Measurements from ENCODE around the gene MREG. TPM values are rescaled to one million over a fixed set of nuclear protein-coding genes. Genes with fewer than 3 reads are reported as not detected.

MREG gene
- polyA plus RNA-seq, 2 donors = 26.0 to 26.5 TPM

DNA sequence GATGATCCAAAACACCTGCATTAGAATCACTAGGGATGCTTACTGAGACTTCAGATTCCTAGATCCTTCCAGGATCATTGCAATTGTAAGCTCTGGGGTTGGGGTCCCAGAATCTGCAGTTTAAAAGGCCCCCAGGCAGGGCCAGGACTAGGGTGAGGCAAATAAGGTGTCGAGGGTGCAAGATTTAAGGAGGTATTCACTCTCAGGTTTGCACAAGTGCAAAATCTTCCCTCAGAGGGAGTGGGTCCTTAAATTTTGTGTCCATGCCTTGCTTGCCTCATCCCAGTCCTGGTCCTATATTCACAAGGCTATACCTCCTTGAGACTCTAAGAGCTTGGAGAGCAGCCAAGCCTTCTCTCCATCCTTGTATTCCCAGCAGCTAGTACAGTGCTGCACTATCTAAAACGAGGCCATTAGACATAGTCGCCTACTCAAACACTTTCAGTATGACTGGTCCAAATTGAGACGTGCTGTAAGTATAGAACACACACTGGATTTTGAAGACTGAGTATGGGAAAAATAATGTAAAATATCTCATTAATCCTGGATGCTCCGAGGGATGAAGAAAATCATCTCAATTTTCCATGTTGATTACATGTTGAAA lies 31.6 kb upstream of the MREG start:
- Histone ChIP-seq H3K9me3 (ENCODE audit: control insufficient read depth in 2 of 2, insufficient read depth in 1 of 2, low read depth in 1 of 2, low read length in 1 of 2) (no peaks in the 10 kb centered on the region), H3K4me3 (ENCODE audit: low read depth in 1 of 2, low read length in 2 of 2) (no peak overlapping the region), H3K27ac (ENCODE audit: low read depth in 2 of 2, low read length in 1 of 2) (no peak overlapping the region), H3K36me3 (ENCODE audit: control insufficient read depth in 2 of 2, insufficient read depth in 2 of 2, low read length in 1 of 2) (no peaks in the 10 kb centered on the region), H3K27me3 (ENCODE audit: control insufficient read depth in 1 of 2, insufficient read depth in 2 of 2, low read length in 2 of 2) (no peaks in the 10 kb centered on the region), H3K4me1 (ENCODE audit: control insufficient read depth in 2 of 2, insufficient read depth in 2 of 2, low read length in 1 of 2) (peaks cover 0 to 2% of the 10 kb centered on the region in 2 donors)
- WGBS, 2 donors = 67 to 73% methylated on average over 5 of the region's 5 CpGs

DNA sequence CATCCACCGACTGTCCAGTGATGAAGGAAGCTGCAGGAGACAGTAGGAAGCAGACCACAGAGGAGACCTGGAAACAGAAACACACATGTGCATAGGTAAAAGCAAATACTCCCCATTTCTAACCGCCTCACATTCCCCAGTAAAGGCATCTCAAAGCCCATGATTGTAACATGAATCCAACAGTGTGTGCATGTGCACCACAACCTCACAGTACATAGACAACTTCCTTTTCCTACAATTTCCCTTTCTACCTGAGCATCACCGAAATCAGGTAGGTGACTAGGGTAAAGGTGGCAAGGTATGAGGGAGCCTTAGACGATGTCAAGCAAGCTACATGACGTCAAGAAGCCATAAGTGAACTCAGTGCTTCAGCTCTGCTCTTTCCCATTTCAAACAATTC lies 30.6 kb upstream of the MREG start:
- H3K27me3 ChIP-seq (ENCODE audit: control insufficient read depth in 1 of 2, insufficient read depth in 2 of 2, low read length in 2 of 2) = no peaks in the 10 kb centered on the region
- H3K36me3 ChIP-seq (ENCODE audit: control insufficient read depth in 2 of 2, insufficient read depth in 2 of 2, low read length in 1 of 2) = no peaks in the 10 kb centered on the region
- H3K4me3 ChIP-seq (ENCODE audit: low read depth in 1 of 2, low read length in 2 of 2) = no peak overlapping the region
- 93 to 97% methylated on average over 5 of the region's 5 CpGs for WGBS, 2 donors
- H3K9me3 ChIP-seq (ENCODE audit: control insufficient read depth in 2 of 2, insufficient read depth in 1 of 2, low read depth in 1 of 2, low read length in 1 of 2) = no peaks in the 10 kb centered on the region
- peaks cover 0 to 2% of the 10 kb centered on the region in 2 donors for H3K4me1 ChIP-seq (ENCODE audit: control insufficient read depth in 2 of 2, insufficient read depth in 2 of 2, low read length in 1 of 2)
- no peak overlapping the region for H3K27ac ChIP-seq (ENCODE audit: low read depth in 2 of 2, low read length in 1 of 2)

DNA sequence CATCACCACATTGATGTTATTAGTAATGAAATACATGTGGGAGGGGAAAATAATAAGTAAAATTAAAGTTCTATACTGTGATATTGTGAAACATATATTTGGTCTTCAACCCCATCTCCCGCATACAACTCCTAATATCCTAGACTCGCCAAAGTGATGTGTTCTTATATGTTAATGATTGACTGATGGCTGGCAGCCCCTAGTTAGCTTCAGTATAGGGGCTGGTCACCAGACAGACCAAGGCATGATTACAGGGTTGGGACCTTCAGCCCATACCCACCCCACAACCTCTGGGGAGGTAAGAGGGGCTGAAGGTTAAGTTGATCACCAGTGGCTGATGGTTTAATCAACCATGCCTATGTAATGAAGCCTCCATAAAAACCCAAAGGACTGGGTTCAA lies 28.1 kb upstream of the MREG start:
- H3K27me3 ChIP-seq (ENCODE audit: control insufficient read depth in 1 of 2, insufficient read depth in 2 of 2, low read length in 2 of 2) = no peaks in the 10 kb centered on the region
- no peak overlapping the region for H3K4me3 ChIP-seq (ENCODE audit: low read depth in 1 of 2, low read length in 2 of 2)
- no peaks in the 10 kb centered on the region for H3K36me3 ChIP-seq (ENCODE audit: control insufficient read depth in 2 of 2, insufficient read depth in 2 of 2, low read length in 1 of 2)
- H3K27ac ChIP-seq (ENCODE audit: low read depth in 2 of 2, low read length in 1 of 2) = no peak overlapping the region
- H3K9me3 ChIP-seq (ENCODE audit: control insufficient read depth in 2 of 2, insufficient read depth in 1 of 2, low read depth in 1 of 2, low read length in 1 of 2) = no peaks in the 10 kb centered on the region
- WGBS, 2 donors = 96 to 97% methylated on average over 2 of the region's 2 CpGs
- peaks cover 0 to 2% of the 10 kb centered on the region in 2 donors for H3K4me1 ChIP-seq (ENCODE audit: control insufficient read depth in 2 of 2, insufficient read depth in 2 of 2, low read length in 1 of 2)

DNA sequence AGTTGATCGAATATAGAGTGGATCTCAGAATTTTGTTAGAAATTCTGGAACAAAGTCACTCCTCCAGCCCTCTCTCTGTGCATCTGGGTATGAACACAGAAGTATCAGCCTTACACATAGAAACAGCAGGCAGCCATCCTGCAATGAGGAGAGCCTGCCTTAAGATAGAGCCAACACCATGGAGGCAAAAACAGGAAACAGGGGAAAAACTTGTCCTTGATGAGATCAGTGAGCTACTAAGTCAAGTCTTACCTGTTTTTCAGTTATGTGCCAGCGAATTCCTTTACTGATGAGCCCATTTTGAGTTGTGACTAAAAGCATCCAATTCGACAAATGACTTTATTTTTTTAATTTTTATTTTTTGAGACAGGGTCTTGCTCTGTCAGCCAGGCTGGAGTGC lies 26.6 kb upstream of the MREG start:
- H3K9me3 ChIP-seq (ENCODE audit: control insufficient read depth in 2 of 2, insufficient read depth in 1 of 2, low read depth in 1 of 2, low read length in 1 of 2) = no peaks in the 10 kb centered on the region
- H3K27me3 ChIP-seq (ENCODE audit: control insufficient read depth in 1 of 2, insufficient read depth in 2 of 2, low read length in 2 of 2) = no peaks in the 10 kb centered on the region
- no peak overlapping the region for H3K4me3 ChIP-seq (ENCODE audit: low read depth in 1 of 2, low read length in 2 of 2)
- peaks cover 0 to 2% of the 10 kb centered on the region in 2 donors for H3K4me1 ChIP-seq (ENCODE audit: control insufficient read depth in 2 of 2, insufficient read depth in 2 of 2, low read length in 1 of 2)
- WGBS, 2 donors = 82 to 83% methylated on average over 3 of the region's 3 CpGs
- H3K27ac ChIP-seq (ENCODE audit: low read depth in 2 of 2, low read length in 1 of 2) = no peak overlapping the region
- no peaks in the 10 kb centered on the region for H3K36me3 ChIP-seq (ENCODE audit: control insufficient read depth in 2 of 2, insufficient read depth in 2 of 2, low read length in 1 of 2)

DNA sequence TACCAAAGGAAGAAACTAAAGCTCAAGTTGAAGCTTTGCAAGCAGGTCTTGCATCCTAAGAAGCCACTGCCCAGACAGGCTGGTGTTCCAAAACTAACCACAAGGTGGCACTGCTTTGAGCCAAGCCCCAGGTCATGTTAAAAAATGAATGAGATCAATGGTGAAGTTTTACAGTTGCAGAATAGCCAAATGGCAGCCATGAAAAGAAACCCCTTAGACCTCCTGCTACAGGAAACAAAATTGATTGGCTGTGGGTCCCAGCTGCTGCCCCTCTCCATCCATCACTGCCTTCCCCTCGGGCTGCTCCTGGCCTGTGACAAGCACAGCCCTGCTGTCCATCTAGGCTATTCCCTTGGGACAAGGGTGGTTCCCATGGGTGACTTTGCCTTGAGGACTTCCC lies 20.7 kb upstream of the MREG start:
- Histone ChIP-seq H3K36me3 (ENCODE audit: control insufficient read depth in 2 of 2, insufficient read depth in 2 of 2, low read length in 1 of 2) (no peaks in the 10 kb centered on the region), H3K27ac (ENCODE audit: low read depth in 2 of 2, low read length in 1 of 2) (no peak overlapping the region), H3K27me3 (ENCODE audit: control insufficient read depth in 1 of 2, insufficient read depth in 2 of 2, low read length in 2 of 2) (no peaks in the 10 kb centered on the region), H3K4me3 (ENCODE audit: low read depth in 1 of 2, low read length in 2 of 2) (no peak overlapping the region), H3K4me1 (ENCODE audit: control insufficient read depth in 2 of 2, insufficient read depth in 2 of 2, low read length in 1 of 2) (peaks cover 0 to 2% of the 10 kb centered on the region in 2 donors), H3K9me3 (ENCODE audit: control insufficient read depth in 2 of 2, insufficient read depth in 1 of 2, low read depth in 1 of 2, low read length in 1 of 2) (no peaks in the 10 kb centered on the region)
- WGBS, 2 donors = 25 to 73% methylated on average over 1 of the region's 1 CpG

DNA sequence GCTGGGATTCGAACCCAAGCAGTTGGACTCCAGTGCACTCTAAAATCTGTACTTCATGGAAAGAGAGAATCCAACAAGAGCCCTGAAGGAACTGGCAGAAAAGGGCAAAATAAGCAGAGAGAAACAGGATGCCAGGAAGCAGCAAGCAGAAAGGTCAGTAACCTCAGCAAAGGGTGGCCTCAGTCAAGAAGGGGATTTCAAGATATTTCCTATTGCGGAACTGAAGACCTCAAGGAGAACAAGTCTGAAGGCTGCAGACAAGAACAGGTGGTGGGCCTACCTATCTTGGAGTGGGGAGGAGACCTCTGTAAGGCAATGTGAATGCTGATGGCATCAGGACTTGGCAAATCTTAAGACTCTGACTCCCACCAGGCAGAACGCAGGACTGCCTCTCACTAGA lies 20.1 kb upstream of the MREG start:
- H3K27me3 ChIP-seq (ENCODE audit: control insufficient read depth in 1 of 2, insufficient read depth in 2 of 2, low read length in 2 of 2) = no peaks in the 10 kb centered on the region
- H3K36me3 ChIP-seq (ENCODE audit: control insufficient read depth in 2 of 2, insufficient read depth in 2 of 2, low read length in 1 of 2) = no peaks in the 10 kb centered on the region
- H3K4me3 ChIP-seq (ENCODE audit: low read depth in 1 of 2, low read length in 2 of 2) = no peak overlapping the region
- H3K4me1 ChIP-seq (ENCODE audit: control insufficient read depth in 2 of 2, insufficient read depth in 2 of 2, low read length in 1 of 2) = peaks cover 0 to 2% of the 10 kb centered on the region in 2 donors
- WGBS, 2 donors = 97% methylated on average over 3 of the region's 3 CpGs
- no peak overlapping the region for H3K27ac ChIP-seq (ENCODE audit: low read depth in 2 of 2, low read length in 1 of 2)
- no peaks in the 10 kb centered on the region for H3K9me3 ChIP-seq (ENCODE audit: control insufficient read depth in 2 of 2, insufficient read depth in 1 of 2, low read depth in 1 of 2, low read length in 1 of 2)

DNA sequence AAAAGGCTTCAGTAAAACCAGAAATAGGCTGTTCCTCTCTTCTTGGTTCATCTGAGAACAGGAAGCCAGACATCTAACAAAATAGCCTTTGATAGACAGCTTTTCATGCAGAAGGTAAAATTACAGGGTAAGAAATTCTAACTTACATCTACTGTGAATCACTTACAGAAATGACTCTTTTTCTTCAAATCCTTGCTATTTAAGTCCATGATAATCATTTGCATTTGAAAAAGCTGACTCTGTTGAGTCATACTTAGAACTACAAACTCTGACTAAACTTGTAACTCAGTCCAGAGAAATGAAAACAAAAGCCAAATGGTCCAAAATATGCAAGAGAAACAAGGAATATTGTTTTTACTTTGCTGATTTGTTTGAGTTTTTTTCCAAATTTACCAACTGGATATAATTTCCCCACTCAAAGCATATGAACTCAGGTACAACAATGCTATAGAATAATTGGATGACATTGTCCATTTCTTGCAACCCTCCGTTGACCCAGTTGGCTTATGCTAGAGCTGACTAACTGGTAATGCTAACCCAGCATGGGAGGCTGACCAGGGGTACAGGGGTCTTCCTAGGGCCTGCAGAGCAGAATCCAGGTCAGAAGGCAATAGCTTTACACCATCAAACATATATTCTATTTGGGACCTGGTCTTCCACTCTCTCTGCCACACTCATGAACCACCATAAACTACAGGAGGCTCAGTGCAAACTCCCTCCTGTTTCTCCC lies 18.8 kb upstream of the MREG start:
- H3K27me3 ChIP-seq (ENCODE audit: control insufficient read depth in 1 of 2, insufficient read depth in 2 of 2, low read length in 2 of 2) = no peaks in the 10 kb centered on the region
- H3K4me1 ChIP-seq (ENCODE audit: control insufficient read depth in 2 of 2, insufficient read depth in 2 of 2, low read length in 1 of 2) = peaks cover 0 to 2% of the 10 kb centered on the region in 2 donors
- H3K9me3 ChIP-seq (ENCODE audit: control insufficient read depth in 2 of 2, insufficient read depth in 1 of 2, low read depth in 1 of 2, low read length in 1 of 2) = no peaks in the 10 kb centered on the region
- H3K27ac ChIP-seq (ENCODE audit: low read depth in 2 of 2, low read length in 1 of 2) = no peak overlapping the region
- H3K4me3 ChIP-seq (ENCODE audit: low read depth in 1 of 2, low read length in 2 of 2) = no peak overlapping the region
- H3K36me3 ChIP-seq (ENCODE audit: control insufficient read depth in 2 of 2, insufficient read depth in 2 of 2, low read length in 1 of 2) = no peaks in the 10 kb centered on the region
- WGBS, 2 donors = 83 to 87% methylated on average over 1 of the region's 1 CpG

DNA sequence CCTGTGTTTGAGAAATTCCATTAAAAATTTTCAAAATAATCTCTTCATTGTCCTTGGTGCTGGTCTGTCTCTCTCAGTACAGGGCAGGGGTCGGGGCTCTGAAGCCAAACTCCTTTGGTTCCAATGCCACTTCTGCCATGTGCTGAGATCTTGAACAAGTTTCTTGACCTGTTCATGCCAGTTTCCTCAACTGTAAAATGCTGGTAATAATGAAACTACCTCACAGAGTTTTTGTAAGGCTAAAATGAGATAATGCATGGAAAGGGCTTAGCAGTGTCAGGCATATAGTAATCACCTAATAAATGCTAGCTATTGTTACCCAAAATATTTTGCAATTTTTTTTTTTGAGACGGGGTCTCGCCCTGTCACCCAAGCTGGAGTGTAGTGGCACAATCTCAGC lies 16.9 kb upstream of the MREG start:
- WGBS, 2 donors = 94 to 96% methylated on average over 3 of the region's 3 CpGs
- no peak overlapping the region for H3K27ac ChIP-seq (ENCODE audit: low read depth in 2 of 2, low read length in 1 of 2)
- peaks cover 0 to 2% of the 10 kb centered on the region in 2 donors for H3K4me1 ChIP-seq (ENCODE audit: control insufficient read depth in 2 of 2, insufficient read depth in 2 of 2, low read length in 1 of 2)
- H3K36me3 ChIP-seq (ENCODE audit: control insufficient read depth in 2 of 2, insufficient read depth in 2 of 2, low read length in 1 of 2) = no peaks in the 10 kb centered on the region
- no peak overlapping the region for H3K4me3 ChIP-seq (ENCODE audit: low read depth in 1 of 2, low read length in 2 of 2)
- no peaks in the 10 kb centered on the region for H3K27me3 ChIP-seq (ENCODE audit: control insufficient read depth in 1 of 2, insufficient read depth in 2 of 2, low read length in 2 of 2)
- H3K9me3 ChIP-seq (ENCODE audit: control insufficient read depth in 2 of 2, insufficient read depth in 1 of 2, low read depth in 1 of 2, low read length in 1 of 2) = no peaks in the 10 kb centered on the region

DNA sequence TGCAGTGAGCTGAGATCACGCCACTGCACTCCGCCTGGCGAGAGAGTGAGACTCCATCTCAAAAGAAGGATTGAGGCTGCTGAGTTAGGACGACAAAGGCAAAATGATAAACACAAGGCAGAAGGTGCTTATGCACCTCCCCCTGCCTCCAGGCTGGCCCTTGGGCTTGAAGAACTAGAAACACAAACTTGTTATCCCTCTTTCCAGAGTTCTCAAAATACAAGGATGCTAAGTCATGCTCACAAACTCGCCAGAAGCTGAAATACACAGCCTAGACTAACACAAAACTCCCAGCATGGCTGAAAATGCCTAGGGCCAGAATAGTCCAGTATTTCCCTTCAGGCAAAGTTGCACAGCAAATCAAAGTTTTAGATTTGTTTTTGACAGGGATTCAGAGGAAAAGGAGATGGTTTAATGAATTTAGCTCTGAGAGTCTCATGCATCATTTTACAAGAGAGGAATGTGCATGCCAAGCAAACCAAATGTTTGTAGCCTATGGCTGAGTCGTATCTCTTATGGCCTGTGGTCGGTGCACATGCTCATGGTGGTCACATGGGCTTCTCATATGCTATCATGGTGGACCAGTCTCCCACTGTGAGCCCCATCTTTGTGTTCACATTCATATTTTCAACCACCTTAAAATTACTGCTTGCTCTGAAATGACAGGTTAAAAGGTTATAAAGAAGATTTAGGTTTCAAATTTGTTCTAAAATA lies 16.2 kb upstream of the MREG start:
- WGBS, 2 donors = 89 to 93% methylated on average over 7 of the region's 7 CpGs
- no peak overlapping the region for H3K4me3 ChIP-seq (ENCODE audit: low read depth in 1 of 2, low read length in 2 of 2)
- no peaks in the 10 kb centered on the region for H3K36me3 ChIP-seq (ENCODE audit: control insufficient read depth in 2 of 2, insufficient read depth in 2 of 2, low read length in 1 of 2)
- H3K9me3 ChIP-seq (ENCODE audit: control insufficient read depth in 2 of 2, insufficient read depth in 1 of 2, low read depth in 1 of 2, low read length in 1 of 2) = no peaks in the 10 kb centered on the region
- peaks cover 0 to 2% of the 10 kb centered on the region in 2 donors for H3K4me1 ChIP-seq (ENCODE audit: control insufficient read depth in 2 of 2, insufficient read depth in 2 of 2, low read length in 1 of 2)
- no peak overlapping the region for H3K27ac ChIP-seq (ENCODE audit: low read depth in 2 of 2, low read length in 1 of 2)
- H3K27me3 ChIP-seq (ENCODE audit: control insufficient read depth in 1 of 2, insufficient read depth in 2 of 2, low read length in 2 of 2) = no peaks in the 10 kb centered on the region

Measured in esophagus (tissue), 2 donors.